NOMO-1 treated with DMSO at 0.1 percent for 48 hours (cell line): ENCODE data around the gene NOX3.
"Not testable (repeated sequence)": the region's sequence is repeated elsewhere in the genome, so short reads cannot be mapped to it uniquely, and the experiment has no call there.

Source experiments
- DNase-seq: peaks from one replicate; lab custom pipeline; 2025; ENCODE audit not compliant: unreplicated experiment; lab: John Stamatoyannopoulos, UW

NOX3 gene

GRCh38 chr6:155375801-155376200 is 79.8 kb downstream of the NOX3 start:
- DNase-seq: no peak

DNA sequence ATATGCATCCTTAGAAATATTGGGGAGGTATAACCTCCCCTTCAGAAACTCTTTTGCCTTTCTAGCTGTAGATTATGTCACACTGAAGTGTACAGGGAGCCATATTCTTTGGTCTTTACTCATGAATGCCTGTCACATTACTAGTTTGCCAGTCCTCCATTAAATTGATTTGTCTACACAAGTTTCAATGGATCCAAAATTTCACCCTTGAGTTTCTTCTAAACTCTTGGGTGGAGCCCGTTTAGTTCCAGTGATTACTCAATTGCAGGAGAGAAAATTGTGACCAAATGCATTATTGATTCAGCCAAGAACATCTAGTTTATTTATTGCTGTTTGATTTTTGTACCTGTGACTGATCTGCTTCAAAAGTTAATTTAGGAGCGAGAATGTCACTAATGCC is 81.0 kb downstream of the NOX3 start:
- no peak for DNase-seq

GRCh38 chr6:155373276-155373675 is 82.4 kb downstream of the NOX3 start:
- no peak for DNase-seq

GRCh38 chr6:155372256-155372655 is 83.4 kb downstream of the NOX3 start:
- DNase-seq: no peak

GRCh38 chr6:155371230-155371629 is 84.4 kb downstream of the NOX3 start:
- no peak for DNase-seq

DNA sequence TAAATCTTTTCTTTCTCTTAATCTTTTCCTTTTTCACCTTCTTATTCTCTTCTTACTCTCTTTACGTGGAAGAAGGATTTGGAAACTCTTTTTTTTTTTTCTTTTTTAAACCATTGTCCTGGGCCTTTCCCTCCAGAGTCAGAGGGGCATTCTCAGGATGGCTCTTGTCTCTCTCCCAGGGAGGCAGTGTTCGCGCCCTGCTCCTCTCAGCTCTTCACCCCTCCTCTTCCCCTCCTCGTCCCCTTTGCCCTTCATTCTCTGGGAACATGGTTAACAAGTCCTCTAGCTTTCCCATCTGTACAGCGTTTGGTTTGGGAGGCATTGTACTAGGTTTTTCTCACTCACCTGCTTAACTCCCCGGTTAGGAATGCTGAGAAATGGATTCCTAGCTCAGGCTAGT is 89.3 kb downstream of the NOX3 start:
- no peak for DNase-seq

GRCh38 chr6:155364844-155365437 is 90.7 kb downstream of the NOX3 start:
- DNase-seq: no peak

GRCh38 chr6:155364021-155364420 is 91.6 kb downstream of the NOX3 start:
- DNase-seq: not testable (repeated sequence)

DNA sequence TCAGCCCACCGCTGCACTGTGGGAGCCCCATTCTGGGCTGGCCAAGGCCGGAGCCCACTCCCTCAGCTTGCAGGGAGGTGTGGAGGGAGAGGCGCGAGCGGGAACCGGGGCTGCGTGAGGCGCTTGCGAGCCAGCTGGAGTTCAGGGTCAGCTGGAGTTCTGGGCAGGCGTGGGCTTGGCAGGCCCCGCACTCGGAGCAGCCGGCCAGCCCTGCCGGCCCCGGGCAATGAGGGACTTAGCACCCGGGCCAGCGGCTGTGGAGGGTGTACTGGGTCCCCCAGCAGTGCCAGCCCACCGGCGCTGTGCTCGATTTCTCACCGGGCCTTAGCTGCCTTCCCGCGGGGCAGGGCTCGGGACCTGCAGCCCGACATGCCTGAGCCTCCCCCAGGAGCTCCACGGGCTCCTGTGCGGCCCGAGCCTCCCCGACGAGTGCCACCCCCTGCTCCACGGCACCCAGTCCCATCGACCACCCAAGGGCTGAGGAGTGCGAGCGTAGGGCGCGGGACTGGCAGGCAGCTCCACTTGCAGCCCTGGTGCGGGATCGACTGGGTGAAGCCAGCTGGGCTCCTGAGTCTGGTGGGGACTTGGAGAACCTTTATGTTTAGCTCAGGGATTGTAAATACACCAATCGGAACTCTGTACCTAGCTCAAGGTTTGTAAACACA is 92.5 kb downstream of the NOX3 start:
- not testable (repeated sequence) for DNase-seq

- DNase-seq: no peak
Observed at GRCh38 chr6:155354167-155354566, 101.5 kb downstream of the NOX3 start.

DNA sequence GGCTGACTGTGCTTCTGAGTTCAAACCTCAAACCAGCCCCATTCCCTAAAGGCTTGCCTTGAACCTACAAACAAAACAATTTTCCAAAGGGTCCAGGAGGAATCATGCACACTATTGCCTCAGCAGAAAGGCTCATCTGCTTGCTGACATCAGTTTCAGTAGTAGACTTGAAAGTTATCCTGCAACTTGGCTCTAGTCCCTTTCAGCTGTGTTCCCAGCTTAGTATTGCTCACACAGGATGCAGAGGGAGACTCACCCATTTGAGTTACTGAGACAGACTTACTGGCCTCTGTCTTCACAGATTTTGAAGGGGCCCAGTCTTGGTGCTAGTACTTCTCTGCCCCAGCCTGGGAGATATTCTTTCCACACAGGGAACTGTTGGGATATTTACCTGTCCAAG is 102.8 kb downstream of the NOX3 start:
- DNase-seq: no peak

DNA sequence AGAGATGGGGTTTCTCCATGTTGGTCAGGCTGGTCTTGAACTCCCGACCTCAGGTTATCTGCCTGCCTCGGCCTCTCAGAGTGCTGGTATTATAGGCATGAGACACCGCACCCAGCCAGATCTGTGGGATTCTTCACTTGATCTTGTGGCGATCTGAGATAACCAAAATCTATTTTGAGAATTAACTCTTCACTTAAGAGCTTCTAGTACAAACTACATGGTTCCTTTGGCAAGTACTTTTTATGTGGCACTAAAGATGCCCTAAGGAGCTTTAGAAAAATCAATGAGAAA is 103.6 kb downstream of the NOX3 start:
- no peak for DNase-seq

DNA sequence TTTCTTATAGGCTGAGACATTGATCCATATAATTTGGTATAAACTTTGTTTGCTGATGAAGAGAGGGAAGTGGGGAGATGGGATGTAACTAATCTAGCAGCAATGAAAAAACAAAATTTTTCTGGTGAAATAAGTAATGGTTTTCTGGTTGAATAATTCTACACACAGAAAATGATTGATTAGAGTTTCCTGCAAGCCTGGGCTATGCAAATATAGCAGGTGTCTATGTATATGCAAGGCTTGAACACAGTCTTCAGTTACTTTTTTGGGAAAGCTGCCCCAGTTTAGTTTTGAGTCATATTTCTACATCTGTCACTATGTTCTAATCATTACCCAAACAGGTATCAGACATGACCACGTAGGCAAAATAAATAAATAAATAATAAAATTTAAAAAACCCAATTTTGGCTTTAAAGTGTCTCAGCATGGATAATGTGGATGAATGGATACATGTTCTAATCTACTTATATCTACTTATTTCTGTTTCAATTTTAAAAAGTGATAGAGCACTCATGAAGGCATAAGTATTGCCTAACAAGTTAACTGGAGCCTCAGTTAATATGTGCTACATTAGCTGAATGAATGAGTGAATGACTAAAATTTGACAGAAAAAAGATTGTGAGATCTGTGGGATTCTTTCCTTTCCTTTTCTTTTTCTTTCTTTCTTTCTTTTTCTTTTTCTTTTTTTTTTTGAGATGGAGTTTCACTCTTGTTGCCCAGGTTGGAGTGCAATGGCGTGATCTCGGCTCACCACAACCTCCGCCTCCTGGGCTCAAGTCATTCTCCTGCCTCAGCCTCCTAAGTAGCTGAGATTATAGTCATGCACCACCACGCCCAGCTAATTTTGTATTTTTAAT is 104.1 kb downstream of the NOX3 start:
- no peak for DNase-seq

DNA sequence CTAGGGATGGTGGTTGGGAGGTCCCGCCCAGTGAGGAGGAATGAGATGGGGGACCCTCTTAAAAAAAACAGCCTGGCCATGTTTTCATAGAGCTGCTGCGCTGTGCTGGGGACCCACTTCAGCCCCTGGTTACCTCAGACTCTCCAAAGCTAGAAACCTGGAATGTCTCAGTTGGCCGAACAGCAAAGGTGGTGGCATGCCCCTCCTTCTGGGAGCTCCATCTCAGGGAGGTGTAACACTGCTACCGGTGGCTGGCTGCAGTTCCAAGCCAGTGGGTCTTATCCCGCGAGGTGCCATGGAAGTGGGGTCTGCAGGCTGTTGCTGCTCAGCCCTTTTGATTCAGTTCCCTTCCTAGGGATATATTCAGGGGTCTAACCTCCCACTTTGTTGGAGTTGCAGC is 105.7 kb downstream of the NOX3 start:
- DNase-seq: no peak

DNA sequence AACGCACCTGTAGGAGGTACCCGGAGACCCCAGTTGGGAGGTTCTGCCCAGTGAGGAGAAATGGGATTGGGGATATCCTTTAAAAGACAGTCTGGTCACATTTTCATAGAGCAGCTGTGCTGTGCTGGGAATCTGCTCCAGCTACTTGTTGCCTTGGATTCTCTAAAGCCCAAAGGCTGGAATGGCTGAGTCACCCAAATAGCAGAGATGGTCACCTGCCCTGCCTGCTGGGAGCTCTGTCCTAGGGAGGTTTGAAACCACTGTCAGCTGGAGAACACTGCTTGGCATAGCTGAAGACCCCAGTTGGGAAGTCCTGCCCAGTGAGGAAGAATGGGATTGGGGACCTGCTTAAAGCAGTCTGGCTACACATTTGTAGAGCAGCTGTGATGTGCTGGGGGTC is 106.5 kb downstream of the NOX3 start:
- DNase-seq: no peak

DNA sequence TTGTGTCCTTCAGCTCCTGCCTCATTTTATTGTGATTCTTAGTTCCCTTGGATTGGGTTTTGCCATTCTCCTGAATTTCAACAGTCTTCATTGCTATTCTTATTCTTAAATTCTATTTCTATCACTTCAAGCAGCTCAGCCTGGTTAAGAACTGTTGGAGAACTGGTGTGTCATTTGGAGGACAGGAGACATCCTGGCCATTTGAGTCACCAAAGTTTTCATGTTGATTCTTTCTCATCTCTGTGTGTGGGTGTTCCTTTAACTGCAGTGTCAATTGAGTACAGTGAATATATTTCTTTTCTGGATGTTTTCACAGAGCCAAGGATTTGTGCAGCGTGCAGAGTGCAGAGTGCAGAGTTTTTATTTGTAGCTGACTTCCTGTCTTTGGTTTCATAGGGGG is 107.8 kb downstream of the NOX3 start:
- no peak for DNase-seq

- no peak for DNase-seq
Observed at GRCh38 chr6:155346957-155347356, 108.7 kb downstream of the NOX3 start.
